GM19238 (cell line): Measurements from ENCODE around the gene KCND2.
"Not testable (repeated sequence)": the region's sequence is repeated elsewhere in the genome, so short reads cannot be mapped to it uniquely, and the experiment has no call there.

Experiments
- DNase-seq: peaks from one replicate; pipeline ENCODE4 v3.0.0; 2011; ENCODE audit warnings: low spot score; ENCODE audit not compliant: insufficient read length

Gene KCND2

DNA sequence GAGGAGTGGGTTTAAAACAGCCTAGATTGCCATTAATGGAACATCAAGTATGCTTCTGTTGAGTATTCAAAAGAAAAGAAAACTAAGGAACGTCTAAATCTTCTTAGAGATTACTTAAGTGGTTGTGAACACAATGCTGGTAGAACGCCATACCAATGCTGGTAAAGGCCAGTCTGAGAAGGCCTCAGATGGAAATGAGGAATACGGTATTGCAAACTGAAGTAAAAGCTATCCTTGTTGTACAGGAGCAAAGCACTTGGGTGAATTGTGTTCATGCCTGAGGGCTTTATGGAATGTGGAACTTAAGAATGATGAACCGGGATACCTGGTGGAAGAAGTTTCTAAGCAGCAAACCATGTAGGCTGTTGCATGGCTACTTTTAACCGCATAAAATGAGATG, 208.0 kb downstream of the KCND2 start:
- DNase-seq, result no peak

DNA sequence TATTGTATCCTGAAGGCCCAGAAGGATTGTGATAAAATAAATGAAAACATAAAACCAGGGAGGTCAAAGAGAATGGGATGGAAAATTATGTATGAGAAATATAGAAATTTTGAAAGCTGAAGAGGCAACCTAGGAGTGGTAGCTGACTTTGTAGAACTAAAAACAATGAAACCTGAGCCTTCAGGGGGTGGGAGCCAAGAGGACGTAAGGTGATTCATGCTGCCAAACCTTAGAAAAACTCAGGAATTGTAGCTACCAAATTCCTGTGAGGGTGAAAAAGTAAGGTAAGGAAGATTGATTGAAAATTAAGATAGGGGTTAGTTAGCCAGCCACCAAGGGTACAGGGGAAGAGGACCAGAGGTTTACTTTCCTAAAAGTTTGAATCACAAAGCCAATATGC, 213.2 kb downstream of the KCND2 start:
- no peak for DNase-seq

DNA sequence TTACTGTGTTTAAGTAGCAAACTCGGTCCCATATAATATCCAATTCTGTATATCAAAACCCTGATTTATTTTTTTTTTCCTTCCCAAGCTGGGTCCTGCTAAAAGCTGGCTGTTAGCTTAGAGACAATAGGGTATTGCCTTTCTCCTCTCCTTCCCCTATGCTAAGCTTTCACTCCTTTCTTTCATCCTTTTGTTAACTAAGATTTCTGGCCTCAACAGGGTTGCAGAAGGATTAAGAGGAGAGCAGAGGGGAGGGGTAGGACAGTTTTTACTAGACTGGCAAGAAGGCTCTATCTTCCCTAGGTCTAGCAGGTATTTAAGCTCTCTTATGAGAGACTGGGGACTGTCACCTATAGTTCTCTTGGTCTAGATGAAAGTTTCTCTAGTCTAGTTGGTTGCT, 229.2 kb downstream of the KCND2 start:
- no peak for DNase-seq

DNA sequence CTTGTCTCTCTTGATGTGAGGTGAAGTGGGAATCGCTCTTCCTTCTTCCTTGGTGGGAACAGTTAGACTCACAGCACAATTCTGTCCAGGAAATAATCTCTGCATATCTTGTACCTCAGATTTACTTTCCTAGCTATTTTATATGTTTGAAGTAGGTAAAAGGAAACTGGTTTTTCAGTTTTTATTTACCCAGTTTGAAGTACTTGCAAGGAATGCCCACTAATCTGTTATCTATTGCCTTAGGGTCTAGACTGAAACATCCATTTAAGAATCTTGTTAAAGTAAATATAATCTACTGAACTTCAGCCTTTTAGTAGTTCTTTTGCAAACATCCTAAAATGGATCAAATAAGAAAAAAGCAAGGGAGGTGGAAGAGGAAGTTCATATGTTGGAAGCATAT, 229.8 kb downstream of the KCND2 start:
- DNase-seq, result no peak

DNA sequence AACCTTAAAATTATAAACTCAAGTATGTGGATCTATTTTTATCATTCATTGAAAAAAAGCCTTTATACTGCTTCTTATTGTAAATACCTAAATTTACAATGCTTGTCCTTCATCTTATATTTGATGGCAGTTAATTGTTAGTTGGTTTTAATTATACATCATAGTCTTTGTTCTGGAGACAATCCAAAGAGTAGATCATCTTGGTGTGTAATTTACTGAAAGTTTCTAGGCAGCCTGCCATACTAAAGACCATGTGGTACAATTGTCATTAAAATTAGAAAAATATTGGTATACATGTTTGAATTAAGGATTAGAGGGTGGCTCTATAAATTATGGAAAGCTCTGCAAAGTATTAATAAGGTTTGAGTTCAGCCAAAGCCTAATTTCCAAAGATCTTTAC, 231.4 kb downstream of the KCND2 start:
- no peak for DNase-seq

DNA sequence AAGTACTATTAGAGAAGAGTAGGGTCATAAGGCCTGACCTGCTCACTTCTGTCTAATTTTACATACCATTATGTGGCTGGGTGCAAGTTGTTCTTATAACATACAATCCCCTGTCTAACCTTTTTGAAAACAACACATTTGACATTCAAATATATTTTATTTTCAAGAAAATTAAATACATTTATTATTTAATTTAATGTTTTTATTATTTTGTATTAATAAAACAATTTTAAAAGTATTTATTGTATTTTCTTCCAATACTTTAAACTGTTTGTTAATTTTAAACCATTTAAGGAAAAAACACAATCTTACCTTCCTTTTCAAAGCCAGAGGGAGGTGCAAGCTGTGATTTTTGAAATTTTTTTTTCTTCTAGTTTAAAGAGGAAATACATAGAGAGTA, 232.8 kb downstream of the KCND2 start:
- DNase-seq, result no peak

DNA sequence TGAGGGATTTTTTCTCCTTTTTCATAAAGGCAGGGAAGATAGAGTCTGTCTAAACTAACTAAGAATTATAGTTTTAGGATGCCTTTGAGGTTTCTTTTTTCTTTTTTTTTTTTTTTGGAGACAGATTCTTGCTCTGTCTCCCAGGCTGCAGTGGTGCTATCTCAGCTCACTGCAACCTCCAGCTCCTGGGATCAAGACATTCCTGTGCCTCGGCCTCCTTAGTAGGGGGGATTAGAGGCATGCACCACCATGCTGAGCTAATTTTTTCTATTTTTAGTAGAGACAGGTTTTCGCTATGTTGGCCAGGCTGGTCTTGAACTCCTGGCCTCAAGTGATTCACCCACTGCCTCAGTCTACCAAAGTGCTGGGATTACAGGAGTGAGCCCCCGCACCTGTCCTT, 239.7 kb downstream of the KCND2 start:
- no peak for DNase-seq

DNA sequence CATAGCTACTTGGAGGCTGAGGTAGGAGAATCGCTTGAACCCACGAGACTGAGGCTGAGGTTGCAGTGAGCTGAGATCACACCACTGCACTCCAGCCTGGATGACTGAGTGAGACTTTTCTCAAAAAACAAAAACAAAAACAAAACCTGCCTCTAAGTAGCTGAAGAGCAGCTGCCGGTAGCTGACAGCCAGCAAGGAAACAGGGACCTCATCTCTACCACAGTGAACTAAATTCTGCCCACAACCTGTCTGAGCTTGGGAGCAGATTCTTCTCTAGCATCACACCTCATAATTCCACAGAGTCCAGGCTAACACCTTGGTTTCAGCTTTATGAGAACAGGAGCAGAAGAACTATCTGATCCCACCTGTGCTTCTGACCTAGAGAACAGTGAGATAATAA, 246.2 kb downstream of the KCND2 start:
- DNase-seq, result no peak

DNA sequence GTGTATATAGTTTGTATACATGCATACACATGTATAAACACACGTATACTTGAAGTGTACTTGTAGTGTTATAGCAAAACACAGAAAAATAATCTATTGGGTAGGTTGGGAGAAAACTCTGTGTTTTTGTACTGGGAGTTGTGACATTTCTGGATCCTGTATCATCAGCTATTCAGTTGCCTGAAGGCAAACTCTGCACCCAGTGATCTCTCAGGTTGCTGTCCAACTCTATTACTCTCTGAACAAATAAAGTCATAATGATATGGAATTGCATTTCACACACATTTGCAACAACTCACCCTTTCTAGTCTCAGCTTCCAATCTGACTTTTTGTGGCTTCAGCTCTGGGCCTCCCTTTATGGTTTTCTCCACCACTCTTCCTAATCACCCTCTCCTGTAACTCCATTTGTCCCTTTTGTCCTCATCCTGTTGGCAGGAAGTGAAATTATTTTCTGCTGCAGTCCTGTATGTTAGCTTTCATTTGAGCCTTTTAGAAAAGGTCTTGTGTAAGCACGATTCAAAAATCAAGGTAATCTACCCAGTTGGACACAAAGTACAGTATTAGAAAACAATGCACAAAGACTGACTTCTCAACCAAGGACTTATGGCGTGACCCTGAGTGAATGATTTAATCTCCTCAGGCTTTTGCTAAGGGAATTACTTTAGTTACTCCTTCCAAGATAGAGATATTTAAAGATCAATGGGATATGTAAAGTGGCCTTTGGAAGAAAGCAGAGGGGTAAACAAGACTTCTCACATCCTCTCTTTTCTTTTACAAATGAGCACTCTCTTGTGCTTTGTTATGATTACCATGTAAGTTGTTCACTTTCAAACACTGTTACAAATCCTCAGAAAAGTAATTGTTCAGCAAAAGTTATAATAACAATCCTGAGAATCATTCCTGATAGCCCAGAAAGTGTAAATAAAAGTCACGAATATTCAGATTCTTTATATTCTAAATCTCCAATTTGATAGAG, 249.1 kb downstream of the KCND2 start:
- no peak for DNase-seq

DNA sequence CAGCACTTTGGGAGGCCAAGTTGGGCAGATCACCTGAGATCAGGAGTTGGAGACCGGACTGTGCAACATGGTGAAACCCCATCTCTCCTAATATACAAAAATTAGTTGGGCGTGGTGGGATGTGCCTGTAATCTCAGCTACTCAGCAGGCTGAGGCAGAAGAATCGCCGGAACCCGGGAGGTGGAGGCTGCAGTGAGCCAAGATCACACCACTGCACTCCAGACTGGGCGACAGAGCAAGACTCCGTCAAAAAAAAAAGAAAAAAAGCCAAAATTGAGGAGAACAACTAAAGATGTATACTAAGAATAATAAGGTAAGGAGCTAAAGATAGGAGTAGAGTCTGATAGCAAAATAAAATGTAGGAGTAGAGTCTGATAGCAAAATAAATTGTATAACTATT, 251.0 kb downstream of the KCND2 start:
- DNase-seq, result no peak

DNA sequence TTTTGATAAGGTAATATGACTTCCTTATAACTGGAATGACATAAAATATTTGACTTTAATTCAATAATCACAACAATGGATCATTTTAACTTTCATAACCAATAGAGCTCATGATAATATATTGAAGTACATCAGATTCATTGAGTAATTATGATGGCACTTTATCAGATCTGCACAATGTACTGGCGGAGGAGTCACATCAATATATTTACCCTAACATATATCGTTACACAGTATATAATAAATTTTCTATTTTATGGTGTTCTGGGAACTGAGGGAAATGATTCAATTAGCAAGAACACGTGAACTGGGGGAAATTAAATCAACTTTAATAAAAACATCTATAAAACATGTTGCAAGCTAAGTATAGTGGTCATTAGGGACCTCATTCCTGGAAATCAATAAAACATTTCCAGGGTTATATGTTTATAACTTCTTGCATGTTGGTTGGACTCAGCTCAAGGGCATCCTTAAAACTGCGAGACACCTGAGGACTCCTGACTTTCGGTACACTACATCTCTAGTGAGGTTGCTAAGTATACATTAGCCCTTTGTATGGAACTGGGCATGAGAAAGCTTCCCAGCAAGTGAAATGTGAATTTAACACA, 254.0 kb downstream of the KCND2 start:
- DNase-seq, result no peak

DNA sequence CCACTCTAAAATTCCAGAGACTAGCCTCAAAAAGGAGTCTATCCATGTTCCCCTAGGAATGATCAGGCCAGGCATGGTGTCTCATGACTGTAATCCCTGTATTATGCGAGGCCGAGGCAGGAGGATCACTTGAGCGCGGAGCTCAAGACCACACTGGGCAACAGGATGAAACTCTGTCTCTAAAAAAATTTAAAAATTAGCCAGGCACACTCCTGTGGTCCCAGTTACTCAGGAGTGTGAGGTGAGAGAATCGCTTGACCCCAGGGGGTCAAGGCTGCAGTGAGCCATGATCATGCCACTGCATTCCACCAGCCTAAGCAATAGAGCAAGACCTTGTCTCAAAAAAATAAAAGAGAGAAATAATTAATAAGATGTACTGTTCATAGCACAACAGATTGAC, 256.8 kb downstream of the KCND2 start:
- DNase-seq, result no peak

DNA sequence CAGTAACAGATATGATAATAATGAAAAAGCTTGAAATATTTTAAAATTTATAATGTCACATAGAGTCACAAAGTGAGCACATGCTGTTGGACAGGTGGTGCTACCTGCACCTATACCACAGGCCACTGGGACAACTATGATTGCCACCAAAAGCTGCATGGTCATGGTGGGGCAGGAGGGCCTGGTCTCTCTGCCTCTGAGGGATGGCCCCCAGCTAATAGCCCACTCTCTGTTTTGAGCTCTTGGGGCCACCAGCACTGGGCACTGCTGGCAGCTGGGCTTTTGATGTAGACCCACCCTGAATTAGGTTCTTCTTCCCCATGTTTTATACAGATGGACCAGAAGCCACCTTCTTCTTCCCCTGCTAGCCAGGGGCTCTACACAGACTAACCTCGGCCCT, 265.4 kb downstream of the KCND2 start:
- no peak for DNase-seq

DNA sequence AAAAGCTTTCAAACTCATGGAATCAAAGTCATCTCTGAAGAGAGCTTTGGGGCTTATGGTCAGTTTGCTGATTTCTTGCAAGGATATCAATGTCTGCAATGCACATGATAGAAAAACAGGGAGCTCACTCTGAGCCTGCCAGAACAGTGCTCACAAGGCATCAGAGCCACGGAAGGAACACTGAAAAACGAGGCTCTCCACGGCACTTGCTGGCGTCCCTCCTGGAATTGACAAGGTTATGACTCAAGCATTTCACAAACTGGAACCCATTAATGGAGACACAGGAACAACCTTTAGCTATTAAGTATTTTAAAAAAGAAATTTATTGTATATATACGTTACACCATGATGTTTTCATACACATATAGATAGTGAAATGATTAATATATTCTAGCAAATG, 266.3 kb downstream of the KCND2 start:
- DNase-seq, result no peak

DNA sequence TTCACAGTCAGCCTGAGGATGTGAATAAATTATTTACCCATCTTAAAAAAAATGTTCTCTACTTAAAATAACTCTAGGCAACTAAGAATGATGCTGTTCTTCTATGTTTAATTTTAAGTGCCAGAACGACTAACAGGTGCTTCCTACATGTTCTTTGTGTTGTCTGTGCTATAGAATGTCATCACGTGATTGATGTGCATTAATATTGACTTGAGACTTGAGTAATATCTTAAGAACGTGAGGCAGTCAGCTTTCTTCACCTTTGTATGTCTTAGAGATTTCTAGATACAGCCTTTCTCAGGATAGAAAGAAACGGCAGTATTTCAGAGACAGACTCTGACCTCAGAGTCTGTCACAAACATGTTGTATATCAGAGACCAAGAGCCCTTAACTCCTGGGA, 274.6 kb downstream of the KCND2 start:
- DNase-seq, result no peak

DNA sequence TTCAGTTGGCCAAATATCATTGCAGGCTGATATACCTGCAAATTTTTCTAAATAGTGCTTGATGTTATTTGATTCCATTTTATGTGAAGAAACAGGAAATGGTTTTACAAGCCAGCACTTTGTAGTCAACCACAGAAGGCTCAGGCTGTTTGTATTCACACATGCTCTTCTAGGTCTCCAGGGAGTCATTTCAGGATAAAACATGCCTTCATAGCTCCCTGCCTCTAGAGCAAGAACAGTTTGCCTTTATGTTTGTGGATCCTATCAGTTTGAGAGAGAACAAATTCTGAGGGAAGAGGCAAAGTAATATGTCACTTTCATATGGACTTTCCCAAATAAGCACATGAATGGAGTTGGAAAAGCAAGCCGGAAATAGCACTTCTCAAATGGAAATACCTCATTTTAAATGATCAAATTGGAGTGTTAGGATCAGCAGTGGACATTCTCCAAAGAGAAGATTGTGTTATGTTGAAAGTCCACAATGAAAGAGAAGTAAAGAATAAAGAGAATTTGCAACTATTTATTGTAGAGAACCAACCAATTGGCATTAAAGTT, 277.6 kb downstream of the KCND2 start:
- no peak for DNase-seq

DNA sequence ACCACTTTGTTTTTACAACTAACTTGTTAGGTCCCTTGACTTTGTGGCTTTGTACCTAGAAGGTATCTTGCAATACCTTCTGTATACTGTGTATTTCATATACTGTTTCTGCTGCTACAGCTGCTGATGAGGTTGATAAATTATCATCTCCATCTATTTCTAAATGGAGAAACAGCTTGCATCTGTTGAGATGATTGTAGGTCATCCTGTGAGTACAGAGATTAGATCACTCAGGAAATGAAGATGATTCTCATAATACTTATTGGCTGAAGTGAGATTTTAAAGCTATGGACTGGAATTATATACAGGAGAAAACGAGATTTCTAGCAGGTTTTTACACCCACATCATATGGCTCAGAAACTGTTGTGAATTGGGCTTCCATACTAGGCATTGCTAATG, 280.5 kb downstream of the KCND2 start:
- no peak for DNase-seq

DNA sequence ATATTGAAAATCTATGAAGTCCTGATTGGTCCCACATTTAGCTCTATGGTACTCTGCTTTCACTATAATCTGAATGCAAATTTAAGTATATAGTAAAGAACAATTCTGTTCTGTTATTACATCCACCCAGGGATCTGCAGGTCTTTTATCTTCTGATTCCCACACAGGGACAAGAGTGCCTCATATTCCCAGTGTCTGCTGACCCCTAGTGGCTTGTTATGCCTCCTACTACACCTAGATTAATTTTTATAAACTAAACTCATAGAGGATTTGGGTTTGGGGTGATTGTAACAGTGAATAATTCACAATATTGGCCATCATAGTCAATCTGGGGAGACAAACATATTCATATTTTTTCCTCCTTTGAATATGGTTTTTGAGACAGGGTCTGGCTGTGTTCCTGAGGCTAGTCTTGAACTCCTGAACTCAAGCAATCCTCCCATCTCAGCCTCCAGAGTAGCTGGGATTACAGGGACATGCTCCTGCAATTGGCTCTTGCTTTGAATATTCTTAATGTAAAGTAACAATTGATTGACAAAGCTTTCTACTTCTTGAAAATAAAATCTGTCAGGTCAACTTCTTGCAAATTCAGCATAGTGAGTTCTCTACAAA, 282.1 kb downstream of the KCND2 start:
- no peak for DNase-seq

DNA sequence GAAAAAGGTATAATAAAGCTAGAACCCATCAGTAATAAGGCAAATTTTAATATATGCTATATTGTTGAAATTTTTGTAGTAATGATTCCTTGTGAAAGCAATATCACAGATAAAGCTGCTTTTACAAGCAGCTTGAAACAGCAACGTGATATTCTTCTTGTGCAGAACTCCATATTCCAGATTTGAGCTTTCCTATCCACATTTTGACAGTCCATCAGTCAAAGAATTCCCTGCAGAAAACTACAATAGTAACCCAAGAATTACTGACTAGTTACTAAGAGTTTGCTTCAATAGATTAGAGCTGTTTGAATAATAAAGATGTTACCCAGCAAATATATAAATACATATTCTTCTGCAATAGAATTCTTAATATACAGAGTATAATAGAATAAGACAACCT, 291.2 kb downstream of the KCND2 start:
- DNase-seq, result no peak

DNA sequence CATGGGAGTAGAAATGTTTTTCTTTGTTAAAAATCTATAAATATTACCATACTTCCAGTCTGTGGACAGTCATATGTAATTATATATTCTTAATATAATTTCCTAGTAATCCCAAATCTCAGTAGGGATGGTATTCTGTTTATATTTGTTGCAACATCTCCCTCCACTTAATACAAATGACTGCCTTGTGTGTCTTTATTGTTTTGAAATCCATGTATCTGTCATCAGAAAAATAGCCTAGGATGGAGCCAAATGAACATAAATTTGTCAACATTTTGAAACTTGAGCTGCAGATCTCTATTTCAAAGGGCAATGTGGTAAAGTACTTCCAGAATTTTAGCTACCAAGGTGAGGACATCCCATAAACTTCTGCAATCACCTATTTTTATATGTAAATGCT, 294.2 kb downstream of the KCND2 start:
- DNase-seq, result no peak

DNA sequence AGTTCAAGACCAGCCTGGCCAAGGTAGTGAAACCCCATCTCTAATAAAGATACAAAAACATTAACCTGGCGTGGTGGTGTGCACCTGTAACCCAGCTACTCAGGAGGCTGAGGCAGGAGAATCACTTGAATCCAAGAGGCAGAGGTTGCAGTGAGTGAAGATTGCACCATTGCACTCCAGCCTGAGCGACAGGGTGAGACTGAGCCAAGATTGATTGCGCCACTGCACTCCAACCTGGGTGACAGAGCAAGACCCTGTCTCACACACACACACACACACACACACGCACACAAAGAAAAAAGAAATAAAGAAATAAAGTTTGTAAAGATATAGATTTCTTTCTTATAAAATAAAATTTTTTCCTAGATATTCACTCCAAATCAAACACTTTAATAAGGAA, 305.7 kb downstream of the KCND2 start:
- not testable (repeated sequence) for DNase-seq

DNA sequence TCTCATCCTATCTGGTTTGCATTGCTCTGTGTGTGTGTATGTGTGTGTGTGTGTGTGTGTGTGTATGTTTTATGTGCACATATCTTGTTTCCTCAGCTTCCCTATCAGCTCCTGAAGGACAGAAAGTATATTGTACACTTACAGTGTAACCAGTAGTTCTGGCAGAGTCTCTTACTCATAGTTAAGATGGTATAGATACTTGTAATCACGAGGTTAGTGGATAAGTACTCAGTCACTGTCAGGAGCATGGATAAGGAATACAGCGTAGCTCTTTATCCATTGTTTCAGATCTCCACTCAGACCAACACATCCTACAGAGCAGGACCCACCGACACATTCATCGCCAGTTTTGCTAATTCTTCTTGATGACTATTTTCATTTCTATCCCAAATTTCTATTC, 309.9 kb downstream of the KCND2 start:
- DNase-seq, result no peak
